PFSK-1 (cell line): ENCODE measurements around the gene PLA2G2E.

ENCODE experiments used
- POLR2AphosphoS5 ChIP-seq: IDR thresholded peaks from 2 replicates; pipeline ENCODE4 v1.6.1; 2012; ENCODE audit warnings: low read depth, mild to moderate bottlenecking, control low read depth, low read length, moderate library complexity
- SIN3A ChIP-seq: IDR thresholded peaks from 2 replicates; pipeline ENCODE4 v1.6.1; 2012; ENCODE audit warnings: mild to moderate bottlenecking, low read length, moderate library complexity, borderline replicate concordance; ENCODE audit not compliant: insufficient read depth
- TAF1 ChIP-seq: IDR thresholded peaks from 2 replicates; pipeline ENCODE4 v1.6.1; 2012; ENCODE audit warnings: low read length, control low read depth, borderline replicate concordance; ENCODE audit not compliant: insufficient read depth

- TF ChIP-seq TAF1: no peak
- TF ChIP-seq SIN3A: no peak
- no peak for TF ChIP-seq POLR2AphosphoS5
Measured at GRCh38 chr1:19955534-19956170, 32.2 kb upstream of the PLA2G2E start.
